SW480 (cell line): ENCODE data around the gene MAL.
"Not testable (repeated sequence)": the region's sequence is repeated elsewhere in the genome, so short reads cannot be mapped to it uniquely, and the experiment has no call there.

ENCODE experiments used
- DNase-seq: peaks from one replicate; pipeline ENCODE4 v3.0.0-alpha.2; 2016; ENCODE audit warnings: low spot score

Gene MAL

DNA sequence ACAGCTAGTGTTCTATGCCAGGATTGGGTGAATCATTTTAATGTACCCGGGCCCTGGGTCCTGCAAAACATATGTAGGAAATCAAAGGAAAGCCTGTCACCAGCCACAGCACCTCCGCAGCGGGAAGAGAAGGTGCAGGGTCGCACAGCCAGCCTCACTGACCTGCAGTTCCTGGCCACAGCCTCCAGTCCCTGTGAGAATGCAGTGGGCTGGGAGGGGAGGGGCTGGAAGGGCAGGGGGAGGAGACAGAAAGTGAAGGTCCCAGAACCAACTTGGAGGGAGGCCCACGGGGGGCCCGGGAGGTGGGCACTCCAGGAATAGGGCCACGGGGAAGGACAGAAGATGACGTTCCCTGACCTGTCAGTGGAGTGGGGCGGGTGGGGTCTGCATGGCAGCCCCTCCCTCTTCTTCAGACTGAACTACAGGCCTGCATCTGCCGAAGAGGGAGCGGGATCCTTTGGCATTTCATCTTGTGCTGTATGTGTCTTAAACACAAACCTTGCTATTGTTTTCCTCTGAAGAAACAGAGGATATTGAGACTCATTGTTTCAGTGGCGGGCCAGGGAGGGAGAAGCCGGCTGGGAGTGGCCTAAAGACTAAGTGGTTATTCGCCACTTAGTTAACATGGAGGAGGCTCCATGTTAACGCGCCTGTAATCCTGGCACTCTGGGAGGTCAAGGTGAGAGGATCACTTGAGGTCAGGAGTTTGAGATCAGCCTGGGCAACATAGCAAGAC is 7.5 kb downstream of the MAL start:
- DNase-seq: no peak

DNA sequence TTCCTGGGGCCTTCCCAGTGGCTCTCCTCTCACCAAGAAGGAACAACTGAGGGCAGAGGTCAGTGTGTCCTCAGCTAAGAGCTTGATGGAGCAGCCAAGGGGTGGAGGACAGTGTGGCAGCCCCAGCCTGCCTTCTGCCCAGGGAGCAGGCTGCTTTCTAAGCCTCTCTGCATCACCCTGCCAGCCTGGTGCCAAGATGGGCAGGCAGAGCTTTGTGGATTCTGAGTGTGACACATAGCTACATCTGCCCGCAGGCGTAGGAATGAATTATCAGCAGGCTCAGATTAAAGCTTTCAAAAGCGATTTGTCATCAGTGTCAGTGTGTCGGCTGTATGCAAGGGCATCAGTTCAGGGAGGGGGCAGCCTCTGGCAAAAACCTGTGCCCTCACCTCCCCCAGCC is 8.7 kb downstream of the MAL start:
- no peak for DNase-seq

DNA sequence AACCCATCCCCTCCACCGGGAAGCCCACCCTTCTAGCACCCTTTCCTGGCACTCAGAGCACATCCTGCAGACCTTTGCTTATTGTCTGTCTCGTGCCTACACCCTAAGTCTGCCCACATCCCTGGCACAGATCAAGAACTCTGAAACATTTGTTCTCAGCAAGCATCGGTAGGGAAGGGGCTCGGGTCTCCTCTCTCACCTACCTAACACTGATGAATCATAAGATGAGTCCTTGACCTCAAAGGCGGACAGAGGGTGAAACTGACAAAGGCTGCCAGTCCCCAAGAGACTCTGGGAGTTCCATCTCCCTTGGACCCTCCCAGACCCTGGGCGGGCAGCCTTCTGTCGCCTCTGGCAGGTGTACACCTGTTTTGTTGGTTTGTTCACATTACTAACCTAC is 9.3 kb downstream of the MAL start:
- no peak for DNase-seq

DNA sequence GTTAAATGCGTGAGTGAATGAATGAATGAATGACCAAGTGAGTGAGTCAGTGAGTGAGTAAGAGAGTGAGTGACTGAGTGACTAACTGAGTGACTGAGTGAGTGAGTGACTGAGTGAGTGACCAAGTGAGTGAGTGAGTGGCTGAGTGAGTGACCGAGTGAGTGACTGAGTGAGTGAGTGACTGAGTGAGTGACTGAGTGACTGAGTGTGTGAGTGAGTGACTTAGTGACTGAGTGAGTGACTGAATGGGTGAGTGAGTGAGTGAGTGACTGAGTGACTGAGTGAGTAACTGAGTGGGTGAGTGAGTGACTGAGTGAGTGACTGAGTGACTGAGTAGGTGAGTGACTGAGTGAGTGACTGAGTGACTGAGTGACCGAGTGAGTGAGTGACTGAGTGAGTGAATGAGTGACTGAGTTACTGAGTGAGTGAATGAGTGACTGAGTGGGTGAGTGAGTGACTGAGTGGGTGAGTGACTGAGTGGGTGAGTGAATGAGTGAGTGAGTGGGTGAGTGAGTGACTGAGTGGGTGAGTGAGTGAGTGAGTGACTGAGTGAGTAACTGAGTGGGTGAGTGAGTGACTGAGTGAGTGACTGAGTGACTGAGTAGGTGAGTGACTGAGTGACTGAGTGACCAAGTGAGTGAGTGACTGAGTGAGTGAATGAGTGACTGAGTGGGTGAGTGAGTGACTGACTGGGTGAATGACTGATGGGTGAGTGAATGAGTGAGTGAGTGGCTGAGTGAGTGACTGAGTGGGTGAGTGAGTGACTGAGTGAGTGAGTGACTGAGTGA is 11.3 kb downstream of the MAL start:
- no peak for DNase-seq

DNA sequence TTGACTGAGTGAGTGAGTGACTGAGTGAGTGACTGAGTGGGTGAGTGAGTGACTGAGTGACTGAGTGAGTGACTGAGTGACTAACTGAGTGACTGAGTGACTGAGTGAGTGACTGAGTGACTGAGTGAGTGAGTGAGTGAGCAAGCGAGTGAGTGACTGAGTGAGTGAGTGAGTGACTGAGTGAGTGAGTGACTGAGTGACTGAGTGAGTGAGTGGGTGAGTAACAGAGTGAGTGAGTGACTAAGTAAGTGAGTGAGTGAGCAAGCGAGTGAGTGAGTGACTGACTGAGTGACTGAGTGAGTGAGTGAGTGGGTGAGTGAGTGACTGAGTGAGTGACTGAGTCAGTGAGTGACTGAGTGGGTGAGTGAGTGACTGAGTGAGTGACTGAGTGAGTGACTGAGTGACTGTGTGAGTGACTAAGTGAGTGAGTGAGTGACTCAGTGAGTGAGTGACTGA is 11.9 kb downstream of the MAL start:
- DNase-seq: no peak

DNA sequence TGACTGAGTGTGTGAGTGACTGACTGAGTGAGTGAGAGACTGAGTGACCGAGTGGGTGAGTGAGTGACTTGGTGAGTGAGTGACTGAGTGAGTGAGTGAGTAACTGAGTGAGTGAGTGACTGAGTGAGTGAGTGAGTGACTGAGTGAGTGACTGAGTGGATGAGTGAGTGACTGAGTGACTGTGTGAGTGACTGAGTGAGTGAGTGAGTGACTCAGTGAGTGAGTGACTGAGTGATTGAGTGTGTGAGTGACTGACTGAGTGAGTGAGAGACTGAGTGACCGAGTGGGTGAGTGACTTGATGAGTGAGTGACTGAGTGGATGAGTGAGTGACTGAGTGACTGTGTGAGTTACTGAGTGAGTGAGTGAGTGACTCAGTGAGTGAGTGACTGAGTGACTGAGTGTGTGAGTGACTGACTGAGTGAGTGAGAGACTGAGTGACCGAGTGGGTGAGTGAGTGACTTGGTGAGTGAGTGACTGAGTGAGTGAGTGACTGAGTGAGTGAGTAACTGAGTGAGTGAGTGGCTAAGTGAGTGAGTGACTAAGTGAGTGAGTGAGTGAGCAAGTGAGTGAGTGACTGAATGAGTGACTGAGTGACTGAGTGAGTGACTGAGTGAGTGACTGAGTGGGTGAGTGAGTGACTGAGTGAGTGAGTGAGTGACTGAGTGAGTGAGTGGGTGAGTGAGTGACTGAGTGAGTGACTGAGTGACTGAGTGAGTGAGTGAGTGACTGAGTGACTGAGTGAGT is 12.5 kb downstream of the MAL start:
- not testable (repeated sequence) for DNase-seq

DNA sequence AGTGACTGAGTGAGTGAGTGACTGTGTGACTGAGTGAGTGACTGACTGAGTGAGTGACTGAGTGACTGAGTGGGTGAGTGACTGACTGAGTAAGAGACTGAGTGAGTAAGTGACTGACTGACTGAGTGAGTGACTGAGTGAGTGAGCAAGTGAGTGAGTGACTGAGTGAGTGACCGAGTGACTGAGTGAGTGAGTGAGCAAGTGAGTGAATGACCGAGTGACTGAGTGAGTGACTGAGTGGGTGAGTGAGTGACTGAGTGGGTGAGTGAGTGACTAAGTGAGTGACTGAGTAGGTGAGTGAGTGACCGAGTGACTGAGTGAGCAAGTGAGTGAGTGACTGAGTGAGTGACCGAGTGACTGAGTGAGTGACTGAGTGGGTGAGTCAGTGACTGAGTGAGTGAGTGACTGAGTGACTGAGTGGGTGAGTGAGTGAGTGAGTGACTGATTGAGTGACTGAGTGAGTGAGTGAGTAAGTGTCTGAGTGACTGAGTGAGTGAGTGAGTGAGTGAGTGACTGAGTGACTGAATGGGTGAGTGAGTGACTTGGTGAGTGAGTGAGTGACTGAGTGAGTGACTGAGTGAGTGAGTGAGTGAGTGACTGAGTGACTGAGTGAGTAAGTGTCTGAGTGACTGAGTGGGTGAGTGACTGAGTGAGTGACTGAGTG is 13.3 kb downstream of the MAL start:
- no peak for DNase-seq

DNA sequence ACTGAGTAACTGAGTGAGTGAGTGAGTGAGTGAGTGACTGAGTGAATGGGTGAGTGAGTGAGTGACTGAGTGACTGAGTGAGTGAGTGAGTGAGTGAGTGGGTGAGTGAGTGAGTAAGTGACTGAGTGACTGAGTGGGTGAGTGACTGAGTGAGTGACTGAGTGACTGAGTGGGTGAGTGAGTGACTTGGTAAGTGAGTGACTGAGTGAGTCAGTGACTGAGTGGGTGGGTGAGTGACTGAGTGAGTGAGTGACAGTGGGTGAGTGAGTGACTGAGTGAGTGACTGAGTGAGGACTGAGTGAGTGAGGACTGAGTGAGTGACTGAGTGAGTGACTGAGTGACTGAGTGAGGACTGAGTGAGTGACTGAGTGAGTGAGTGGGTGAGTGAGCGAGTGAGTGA is 13.9 kb downstream of the MAL start:
- DNase-seq: no peak

DNA sequence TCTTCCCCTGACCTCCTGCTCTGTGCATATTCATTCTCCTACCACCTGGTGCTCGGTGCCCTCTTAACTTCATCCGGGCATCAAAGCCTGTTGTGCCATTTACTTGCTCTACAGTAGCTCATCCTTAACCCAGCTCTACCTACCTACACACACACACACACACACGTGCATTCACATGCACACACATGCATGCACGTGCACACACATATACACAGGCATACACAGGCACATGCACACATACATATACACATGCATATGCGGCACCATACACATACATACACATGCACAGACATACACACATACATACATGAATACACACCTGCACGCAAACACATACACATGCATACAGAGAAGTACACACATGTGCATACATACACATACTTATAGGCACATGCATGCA is 14.5 kb downstream of the MAL start:
- DNase-seq: no peak

DNA sequence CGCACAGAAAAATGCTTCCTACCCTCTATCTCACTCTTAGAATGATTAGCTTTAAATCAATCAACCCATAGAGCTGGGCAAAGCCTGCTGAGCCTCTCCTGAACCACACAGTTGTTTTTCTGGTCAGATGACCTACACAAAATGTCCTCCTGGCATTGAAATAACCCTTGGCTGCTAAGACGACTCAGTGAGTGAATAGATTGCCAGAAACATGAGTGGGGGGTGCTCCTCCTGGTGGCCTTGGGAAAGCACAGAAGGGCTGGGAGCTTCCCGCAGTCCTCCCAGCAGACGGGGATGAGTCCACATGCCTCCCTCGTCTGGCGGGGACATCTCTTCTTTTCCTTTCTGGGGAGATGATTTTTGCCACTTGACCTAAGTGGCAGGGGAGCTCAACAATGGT is 14.9 kb downstream of the MAL start:
- DNase-seq: no peak

DNA sequence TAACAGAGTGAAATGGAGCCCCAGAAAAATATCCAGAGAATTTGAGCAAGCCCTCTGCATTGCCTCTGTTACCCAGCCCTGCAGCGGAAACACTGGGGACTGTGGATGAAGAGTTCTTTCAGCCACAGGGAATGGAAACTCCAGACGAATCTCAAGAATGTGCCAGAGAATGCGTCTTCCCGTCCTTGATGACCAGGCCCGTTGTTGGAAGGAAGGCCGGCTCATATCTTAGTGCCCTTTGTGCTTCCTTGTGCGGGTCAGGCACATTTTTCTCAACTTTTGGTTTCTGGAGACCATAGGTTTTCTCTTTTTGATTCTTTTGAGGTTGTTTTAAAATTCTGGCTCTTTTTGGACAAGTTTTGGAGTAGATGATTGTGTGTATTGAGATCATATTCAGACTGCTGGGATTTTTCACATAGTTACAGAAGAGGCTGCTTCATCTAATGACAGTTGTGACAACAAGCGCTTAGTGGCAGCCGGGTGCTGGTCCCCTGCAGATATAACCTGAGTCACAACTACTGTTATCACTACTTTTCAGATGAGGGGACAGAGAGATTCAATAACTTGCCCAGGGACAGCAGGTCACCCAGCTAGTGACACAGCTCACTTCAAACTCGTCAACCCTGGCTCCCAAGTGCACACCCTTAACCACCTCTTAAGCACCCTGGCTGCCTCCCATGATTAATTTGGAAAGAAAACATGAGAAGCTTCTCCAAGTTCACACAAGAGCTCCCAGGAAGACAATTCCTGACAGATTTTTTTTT is 15.7 kb downstream of the MAL start:
- no peak for DNase-seq

DNA sequence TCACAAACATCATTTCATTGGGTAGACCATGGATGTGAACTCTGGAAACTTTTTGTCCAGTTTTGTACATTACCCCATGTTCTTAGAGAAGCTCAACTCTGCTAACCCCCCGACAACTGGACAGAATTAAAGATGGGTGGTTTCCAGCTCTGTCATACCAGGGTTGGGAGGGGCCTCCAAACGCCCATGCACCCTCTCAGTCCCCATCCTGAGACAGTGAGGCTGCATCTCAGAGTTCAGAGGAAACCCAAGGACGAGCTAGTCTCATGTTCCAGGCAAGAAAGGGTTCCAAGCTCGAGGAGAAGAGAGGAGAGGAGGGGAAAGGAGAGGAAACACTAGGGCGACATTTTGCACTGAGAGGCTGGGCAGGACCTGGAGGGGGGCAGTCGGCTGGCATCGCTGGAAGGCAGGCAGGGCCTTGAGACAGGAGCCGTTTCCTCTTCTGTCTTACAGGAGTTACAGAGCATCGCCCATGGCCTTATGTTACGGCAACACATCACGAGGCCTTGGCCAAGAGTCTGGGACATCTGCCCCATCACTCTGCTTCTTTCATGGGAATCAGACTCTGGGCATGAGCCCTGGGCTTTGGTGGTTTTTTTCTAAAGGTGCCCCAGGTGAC is 16.4 kb downstream of the MAL start:
- DNase-seq: no peak

DNA sequence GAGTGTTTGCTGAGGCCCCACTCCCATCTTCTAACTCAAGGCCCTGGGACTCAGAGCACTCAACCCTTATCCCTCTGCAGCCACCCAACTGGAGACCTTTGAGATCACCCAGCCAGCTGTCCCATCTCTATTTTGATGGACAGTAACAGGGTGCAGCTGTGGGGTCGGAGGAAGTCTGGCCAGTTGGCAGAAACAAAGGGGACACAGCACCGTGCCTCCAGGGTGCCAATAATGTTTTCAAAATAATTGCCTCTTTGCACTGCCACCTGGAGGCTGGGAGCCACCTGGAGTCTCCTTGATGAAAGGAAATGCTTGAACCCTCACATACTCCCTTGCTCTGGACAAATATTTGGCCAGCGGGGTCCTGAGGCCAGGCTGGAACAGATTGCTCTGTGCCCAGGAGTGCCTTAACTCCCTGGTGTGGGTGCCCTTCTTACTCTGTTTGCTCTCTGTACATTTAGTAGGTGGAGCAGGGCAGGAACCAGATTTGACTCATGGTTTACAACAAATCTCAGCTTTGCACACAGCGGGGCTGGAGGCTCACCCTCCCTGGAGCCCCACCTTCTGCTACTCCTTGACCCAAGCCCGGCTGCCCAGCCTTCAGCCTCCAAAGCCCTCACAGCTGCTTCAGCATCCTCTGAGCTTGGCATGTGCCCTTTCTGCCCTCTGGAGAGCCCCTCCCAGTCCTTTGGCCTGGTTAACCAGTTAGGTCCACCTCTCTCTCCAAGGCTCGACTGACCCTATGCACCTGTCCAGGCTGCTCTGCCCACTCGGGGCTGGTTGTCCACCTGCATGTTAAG is 17.2 kb downstream of the MAL start:
- DNase-seq: no peak

DNA sequence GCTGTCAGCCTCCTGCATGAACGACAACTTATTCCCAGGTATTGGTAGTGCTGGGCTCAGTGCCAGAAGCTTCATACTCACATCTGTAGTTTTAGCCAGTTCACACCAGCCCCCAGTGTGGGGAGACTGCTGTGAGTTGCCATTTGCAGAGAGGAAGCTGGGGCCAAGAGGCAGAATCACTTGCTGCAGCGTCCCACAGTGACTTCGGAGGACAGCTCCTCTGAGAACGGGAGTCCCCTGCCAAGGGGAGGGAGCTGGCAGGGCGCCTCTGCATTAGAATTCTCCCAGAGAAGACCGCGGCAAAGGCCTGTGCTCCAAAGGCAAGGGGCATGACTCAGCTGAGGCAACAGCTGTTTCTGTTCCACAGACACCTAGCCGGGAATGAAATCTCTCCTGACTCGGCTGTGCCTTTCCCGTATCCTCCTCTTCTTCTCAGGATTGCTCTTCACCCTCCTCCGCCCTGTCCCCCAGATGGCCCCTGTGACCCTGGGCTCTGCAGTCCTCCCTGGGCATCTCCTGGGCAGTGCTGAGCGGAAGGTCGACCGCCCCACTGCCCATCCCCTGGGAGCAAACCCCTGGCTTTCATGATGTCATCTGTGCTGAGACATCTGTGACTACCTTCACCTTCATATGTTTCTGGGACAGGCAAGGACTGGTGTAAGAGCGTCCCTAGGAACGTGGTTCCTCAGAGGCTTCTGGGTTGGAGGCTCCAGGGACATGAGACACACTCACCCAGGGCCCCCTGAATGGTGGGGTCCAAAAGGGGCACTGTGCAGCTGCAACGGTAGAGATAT is 18.0 kb downstream of the MAL start:
- peak; percentile 42 for DNase-seq

DNA sequence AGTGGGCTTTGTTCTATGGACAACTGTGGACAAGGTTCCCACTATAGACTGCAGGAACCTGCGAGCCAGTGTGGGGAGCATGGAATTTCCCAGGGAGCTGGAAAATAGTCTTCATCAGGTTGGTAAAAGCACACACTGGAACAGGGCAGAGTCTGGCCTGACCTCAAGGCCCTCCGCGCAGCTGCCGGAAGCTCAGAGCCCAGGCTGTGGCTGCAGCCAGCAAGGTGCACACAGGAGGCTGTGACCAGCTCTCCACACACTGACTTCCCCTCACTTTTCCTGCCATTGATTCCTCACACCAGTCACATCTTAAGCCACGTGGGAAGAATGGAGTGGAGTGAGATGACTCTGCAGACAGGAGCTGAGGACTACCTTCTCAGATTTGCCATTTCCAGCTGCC is 19.1 kb downstream of the MAL start:
- no peak for DNase-seq

DNA sequence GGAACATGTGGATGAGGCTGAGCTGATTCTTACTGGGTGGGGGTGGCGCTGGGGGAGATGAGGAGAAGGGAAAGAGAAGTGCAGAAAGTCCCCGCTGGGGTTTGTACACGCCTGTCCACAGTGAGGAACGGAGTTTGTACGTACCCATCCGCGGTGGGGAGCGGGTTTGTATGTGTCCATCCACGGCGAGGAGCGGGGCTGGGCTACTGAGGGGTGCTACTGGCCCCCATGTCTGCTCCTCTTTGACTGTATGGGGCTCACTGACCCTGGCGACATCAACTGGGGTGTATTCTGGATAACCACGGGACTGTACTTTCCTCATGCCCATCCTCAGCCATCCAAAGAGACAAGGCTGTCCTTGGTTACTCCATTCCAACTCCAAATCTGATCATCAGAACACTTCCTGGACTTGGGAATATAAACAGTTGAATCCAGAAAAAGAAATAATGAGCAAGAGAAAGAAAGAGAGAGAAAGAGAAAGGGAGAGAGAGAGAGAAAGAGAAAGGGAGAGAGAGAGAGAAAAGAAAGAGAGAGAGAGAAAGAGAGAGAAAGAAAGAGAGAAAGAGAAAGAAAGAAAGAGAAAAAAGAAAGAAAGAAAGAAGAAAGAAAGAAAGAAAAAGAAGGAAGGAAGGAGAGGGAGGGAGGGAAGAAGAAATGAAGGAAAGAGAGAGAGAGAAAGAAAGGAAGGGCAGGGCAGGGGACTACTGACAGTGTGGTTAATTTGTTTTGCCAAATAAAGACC is 21.0 kb downstream of the MAL start:
- no peak for DNase-seq

DNA sequence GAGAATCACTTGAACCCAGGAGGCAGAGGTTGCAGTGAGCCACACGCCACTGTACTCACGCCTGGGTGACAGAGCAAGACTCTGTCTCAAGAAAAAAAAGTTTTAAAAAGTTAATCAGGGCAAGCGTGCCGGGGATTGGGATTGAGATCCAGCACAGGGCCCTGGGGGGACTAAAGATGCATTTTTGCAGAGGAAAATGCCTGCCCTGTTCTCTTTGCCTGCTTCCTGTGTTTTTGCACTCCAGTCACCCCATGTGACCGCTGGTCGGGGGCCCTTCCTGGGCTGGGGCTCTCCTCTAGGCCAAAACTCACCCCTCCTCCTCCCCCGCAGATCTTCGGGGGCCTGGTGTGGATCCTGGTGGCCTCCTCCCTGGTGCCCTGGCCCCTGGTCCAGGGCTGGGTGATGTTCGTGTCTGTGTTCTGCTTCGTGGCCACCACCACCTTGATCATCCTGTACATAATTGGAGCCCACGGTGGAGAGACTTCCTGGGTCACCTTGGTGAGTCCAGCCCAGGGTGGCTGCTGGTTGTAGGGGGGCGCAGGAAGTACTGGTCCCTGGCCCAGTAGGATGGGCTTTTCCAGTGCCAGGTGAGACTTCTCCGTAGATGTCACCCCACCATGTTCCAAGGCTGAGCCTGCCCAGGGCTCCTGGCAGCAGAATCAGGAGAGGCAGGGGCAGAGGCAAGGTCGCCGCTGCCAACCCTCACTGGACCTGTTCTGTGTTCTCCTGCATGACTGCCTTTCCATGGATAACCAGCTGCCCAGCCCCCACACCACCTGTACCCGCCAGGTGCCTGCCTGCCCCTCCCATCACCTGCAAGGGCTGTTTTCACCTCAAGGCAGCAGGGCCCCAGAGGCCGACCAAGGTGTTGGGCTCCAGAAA is 22.4 kb downstream of the MAL start:
- no peak for DNase-seq
